NCI-H187 treated with DMSO at 0.1 percent for 48 hours (cell line): Measurements from ENCODE around the gene HNRNPUL2.
"Not testable (repeated sequence)": the region's sequence is repeated elsewhere in the genome, so short reads cannot be mapped to it uniquely, and the experiment has no call there.

Experiments used
- DNase-seq: peaks from one replicate; lab custom pipeline; 2025; lab: John Stamatoyannopoulos, UW

HNRNPUL2 gene

GRCh38 chr11:62727165-62727871, at the start of gene HNRNPUL2:
Gene HNRNPUL2 (minus strand): TSS chr11:62727457. CDS start chr11:62727156, 301 bp downstream.
- peak; percentile 97 for DNase-seq

GRCh38 chr11:62775646-62776045, 48.4 kb upstream of the HNRNPUL2 start:
- DNase-seq, result no peak

- DNase-seq, result no peak
Measured at GRCh38 chr11:62774407-62774806, 47.1 kb upstream of the HNRNPUL2 start.

GRCh38 chr11:62771144-62772021, 44.1 kb upstream of the HNRNPUL2 start, which contains the start of gene TAF6L:
Gene TAF6L (plus strand): TSS chr11:62771396. CDS start chr11:62775784, 4,388 bp downstream.
- DNase-seq, result peak; percentile 93

GRCh38 chr11:62770778-62771143, 43.5 kb upstream of the HNRNPUL2 start:
- no peak for DNase-seq

GRCh38 chr11:62760867-62761227, 33.6 kb upstream of the HNRNPUL2 start:
- DNase-seq, result not testable (repeated sequence)

GRCh38 chr11:62757846-62758788, 30.9 kb upstream of the HNRNPUL2 start:
- no peak for DNase-seq

- no peak for DNase-seq
Measured at GRCh38 chr11:62755086-62755615, 27.9 kb upstream of the HNRNPUL2 start.

GRCh38 chr11:62753736-62754603, 26.7 kb upstream of the HNRNPUL2 start, which contains the start of gene ZBTB3:
Gene ZBTB3 (minus strand): TSS chr11:62754160. CDS start chr11:62753664, 496 bp downstream.
- DNase-seq, result peak; percentile 100

- DNase-seq, result no peak
Measured at GRCh38 chr11:62752994-62753735, 25.9 kb upstream of the HNRNPUL2 start.

GRCh38 chr11:62752177-62752785, 25.0 kb upstream of the HNRNPUL2 start:
- DNase-seq, result no peak

GRCh38 chr11:62749931-62750330, 22.7 kb upstream of the HNRNPUL2 start:
- DNase-seq, result not testable (repeated sequence)

GRCh38 chr11:62747475-62748160, 20.4 kb upstream of the HNRNPUL2 start:
- DNase-seq, result no peak

- DNase-seq, result no peak
Measured at GRCh38 chr11:62737196-62737595, 9.9 kb upstream of the HNRNPUL2 start.

- no peak for DNase-seq
Measured at GRCh38 chr11:62732830-62733229, 5.6 kb upstream of the HNRNPUL2 start.

- not testable (repeated sequence) for DNase-seq
Measured at GRCh38 chr11:62730076-62730475, 2.8 kb upstream of the HNRNPUL2 start.

- peak; percentile 76 for DNase-seq
Measured at GRCh38 chr11:62728171-62728988, 1.1 kb upstream of the HNRNPUL2 start, which contains the start of gene TTC9C. Gene TTC9C (plus strand): TSS chr11:62728486. CDS start chr11:62728849, 363 bp downstream.

GRCh38 chr11:62727872-62728170, 564 bp upstream of the HNRNPUL2 start:
- DNase-seq, result peak; percentile 98
